Ovary (tissue), 3 donors: ENCODE data around the gene BCAN.

Experiments
- EP300 ChIP-seq: sonication (generic); formaldehyde crosslinking; IDR thresholded peaks from one replicate; pipeline ENCODE4 v1.6.1; 2017; ENCODE audit warnings: antibody characterized with exemption
- POLR2A ChIP-seq: fragments of 450-650 bp; IDR thresholded peaks from one replicate; pipeline ENCODE4 v1.6.1; 2017; ENCODE audit warnings: antibody characterized with exemption, mild to moderate bottlenecking, moderate library complexity
- TF ChIP-seq, protein P1 (sequence below), 3 donors: fragments of 450-650 bp in 2 of 3; fragments of 200-600 bp in 1 of 3; IDR thresholded peaks; one replicate each; pipeline versions ENCODE4 v1.5.1 to v1.8.0; 2016 to 2022; ENCODE audit warnings: antibody characterized with exemption in 3 of 3, mild to moderate bottlenecking in 1 of 3
- donor health status: DM: no; HTN: no; CAD: no.

DNA sequence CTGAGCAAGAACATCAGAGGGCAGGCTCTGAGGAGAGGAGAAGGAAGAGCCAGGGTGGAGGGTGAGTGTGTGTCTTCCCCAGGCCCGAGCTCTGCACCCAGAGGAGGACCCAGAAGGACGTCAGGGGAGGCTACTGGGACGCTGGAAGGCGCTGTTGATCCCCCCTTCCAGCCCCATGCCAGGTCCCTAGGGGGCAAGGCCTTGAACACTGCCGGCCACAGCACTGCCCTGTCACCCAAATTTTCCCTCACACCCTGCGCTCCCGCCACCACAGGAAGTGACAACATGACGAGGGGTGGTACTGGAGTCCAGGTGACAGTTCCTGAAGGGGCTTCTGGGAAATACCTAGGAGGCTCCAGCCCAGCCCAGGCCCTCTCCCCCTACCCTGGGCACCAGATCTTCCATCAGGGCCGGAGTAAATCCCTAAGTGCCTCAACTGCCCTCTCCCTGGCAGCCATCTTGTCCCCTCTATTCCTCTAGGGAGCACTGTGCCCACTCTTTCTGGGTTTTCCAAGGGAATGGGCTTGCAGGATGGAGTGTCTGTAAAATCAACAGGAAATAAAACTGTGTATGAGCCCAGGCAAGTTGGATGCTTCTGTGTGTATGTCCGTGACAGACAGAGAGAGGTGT is 17.1 kb downstream of the BCAN start:
- TF ChIP-seq, protein P1, sequence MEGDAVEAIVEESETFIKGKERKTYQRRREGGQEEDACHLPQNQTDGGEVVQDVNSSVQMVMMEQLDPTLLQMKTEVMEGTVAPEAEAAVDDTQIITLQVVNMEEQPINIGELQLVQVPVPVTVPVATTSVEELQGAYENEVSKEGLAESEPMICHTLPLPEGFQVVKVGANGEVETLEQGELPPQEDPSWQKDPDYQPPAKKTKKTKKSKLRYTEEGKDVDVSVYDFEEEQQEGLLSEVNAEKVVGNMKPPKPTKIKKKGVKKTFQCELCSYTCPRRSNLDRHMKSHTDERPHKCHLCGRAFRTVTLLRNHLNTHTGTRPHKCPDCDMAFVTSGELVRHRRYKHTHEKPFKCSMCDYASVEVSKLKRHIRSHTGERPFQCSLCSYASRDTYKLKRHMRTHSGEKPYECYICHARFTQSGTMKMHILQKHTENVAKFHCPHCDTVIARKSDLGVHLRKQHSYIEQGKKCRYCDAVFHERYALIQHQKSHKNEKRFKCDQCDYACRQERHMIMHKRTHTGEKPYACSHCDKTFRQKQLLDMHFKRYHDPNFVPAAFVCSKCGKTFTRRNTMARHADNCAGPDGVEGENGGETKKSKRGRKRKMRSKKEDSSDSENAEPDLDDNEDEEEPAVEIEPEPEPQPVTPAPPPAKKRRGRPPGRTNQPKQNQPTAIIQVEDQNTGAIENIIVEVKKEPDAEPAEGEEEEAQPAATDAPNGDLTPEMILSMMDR (IDR thresholded peaks at IDR 0.05): no peak
- TF ChIP-seq POLR2A (no peak), EP300 (no peak)
